DMS 273 (cell line): ENCODE results near the gene ZNF446.

Experiments used
- DNase-seq: peaks from one replicate; lab custom pipeline; 2025; ENCODE audit not compliant: unreplicated experiment; lab: John Stamatoyannopoulos, UW

The ZNF446 gene

DNA sequence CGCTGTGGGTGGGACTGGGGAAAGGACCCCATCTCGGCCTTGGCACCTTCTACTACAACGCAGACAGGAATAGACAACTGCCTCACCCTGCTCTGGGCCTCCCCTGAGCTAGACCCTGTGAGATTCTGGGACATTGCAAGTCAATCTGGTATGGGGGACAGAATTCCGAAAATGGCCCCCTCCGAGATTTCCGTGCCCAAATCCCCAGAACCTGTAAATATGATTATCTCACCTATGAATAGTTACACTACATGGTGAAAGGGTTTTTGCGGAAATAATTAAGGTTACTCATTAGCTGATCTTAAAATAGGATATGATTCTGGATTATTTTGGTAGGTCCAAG, 44.1 kb downstream of the ZNF446 start:
- DNase-seq: no peak

DNA sequence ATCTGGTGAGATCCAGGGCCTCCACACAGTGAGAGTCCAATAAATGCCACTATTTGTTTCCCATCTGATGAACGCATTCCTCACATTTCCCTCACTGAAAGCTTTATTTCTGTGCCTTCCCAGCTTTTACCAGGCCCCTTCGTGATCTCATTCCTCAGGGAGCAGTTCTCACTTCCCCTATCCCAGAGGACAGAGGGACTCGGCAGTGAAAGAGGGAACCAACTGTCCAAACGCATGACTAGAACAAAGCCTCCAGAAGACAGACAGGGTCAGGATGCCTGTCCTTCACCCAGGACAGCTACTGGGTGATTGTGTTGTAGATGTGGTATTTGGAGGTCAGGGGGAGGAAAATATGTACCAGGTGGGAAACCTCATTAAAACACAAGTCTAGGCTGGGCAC, 45.5 kb downstream of the ZNF446 start:
- no peak for DNase-seq

DNA sequence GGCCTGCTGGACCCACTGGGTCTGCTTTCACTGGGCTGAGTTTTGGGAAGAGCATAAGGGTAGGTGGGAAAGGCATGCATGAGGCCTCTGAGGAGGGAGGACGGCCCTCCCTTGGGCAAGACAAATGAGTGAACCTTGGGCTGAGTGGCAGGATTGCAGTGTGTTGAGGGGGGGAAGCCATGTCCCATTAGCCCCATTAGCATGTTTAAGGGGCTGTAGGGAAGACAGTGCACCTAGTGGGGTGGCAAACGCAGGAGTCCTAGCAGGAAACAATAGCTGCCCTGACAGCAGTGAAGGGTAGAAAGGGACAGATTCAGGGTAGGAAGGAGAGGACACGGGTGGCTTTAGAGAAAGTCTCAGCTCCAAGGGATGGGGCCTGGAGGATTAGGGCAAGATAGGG, 46.6 kb downstream of the ZNF446 start:
- DNase-seq: no peak

DNA sequence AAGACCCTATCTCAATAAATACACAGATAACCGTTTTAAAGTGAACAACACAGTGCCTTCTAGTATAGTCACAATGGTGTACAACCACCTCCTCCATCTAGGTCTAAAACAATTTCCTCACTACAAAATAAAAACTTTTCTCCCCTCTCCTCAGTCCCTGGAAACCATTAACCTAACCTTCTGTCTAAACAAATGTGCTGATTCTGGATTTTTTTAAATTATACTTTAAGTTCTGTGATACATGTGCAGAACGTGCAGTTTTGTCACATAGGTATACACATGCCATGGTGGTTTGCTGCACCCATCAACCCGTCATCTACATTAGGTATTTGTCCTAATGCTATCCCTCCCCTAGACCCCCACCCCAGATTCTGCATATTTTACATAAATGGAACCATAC, 53.3 kb downstream of the ZNF446 start:
- no peak for DNase-seq
